Measurements from ENCODE around the gene GRK1.
"Not testable (repeated sequence)": the region's sequence is repeated elsewhere in the genome, so short reads cannot be mapped to it uniquely, and the experiment has no call there.

Gene GRK1

GRCh38 chr13:113740286-113740556 is 73.2 kb downstream of the GRK1 start:
- no peak for DNase-seq (ENCODE audit: extremely low read depth in 1 of 2, low read depth in 1 of 2)

GRCh38 chr13:113740661-113741060 is 73.6 kb downstream of the GRK1 start:
- no peak for DNase-seq (ENCODE audit: extremely low read depth in 1 of 2, low read depth in 1 of 2)

- no peak for DNase-seq (ENCODE audit: extremely low read depth in 1 of 2, low read depth in 1 of 2)
These were observed 74.2 kb downstream of the GRK1 start for GRCh38 chr13:113741191-113741668.

GRCh38 chr13:113742000-113742441 is 75.0 kb downstream of the GRK1 start:
- peak in 1 of 2 donors; percentile 7 for DNase-seq (ENCODE audit: extremely low read depth in 1 of 2, low read depth in 1 of 2)

GRCh38 chr13:113742445-113743120 is 75.6 kb downstream of the GRK1 start:
- no peak for DNase-seq (ENCODE audit: extremely low read depth in 1 of 2, low read depth in 1 of 2)

GRCh38 chr13:113743366-113744195 is 76.6 kb downstream of the GRK1 start:
- DNase-seq (ENCODE audit: extremely low read depth in 1 of 2, low read depth in 1 of 2), result no peak

- DNase-seq (ENCODE audit: extremely low read depth in 1 of 2, low read depth in 1 of 2), result no peak
These were observed 77.4 kb downstream of the GRK1 start for GRCh38 chr13:113744197-113745000.

GRCh38 chr13:113745059-113745458 is 78.0 kb downstream of the GRK1 start:
- no peak for DNase-seq (ENCODE audit: extremely low read depth in 1 of 2, low read depth in 1 of 2)

- DNase-seq (ENCODE audit: extremely low read depth in 1 of 2, low read depth in 1 of 2), result not testable (repeated sequence)
These were observed 78.6 kb downstream of the GRK1 start for GRCh38 chr13:113745500-113746142.

GRCh38 chr13:113746143-113746525 is 79.1 kb downstream of the GRK1 start:
- no peak for DNase-seq (ENCODE audit: extremely low read depth in 1 of 2, low read depth in 1 of 2)

- no peak for DNase-seq (ENCODE audit: extremely low read depth in 1 of 2, low read depth in 1 of 2)
These were observed 79.7 kb downstream of the GRK1 start for GRCh38 chr13:113746671-113747070.

- no peak for DNase-seq (ENCODE audit: extremely low read depth in 1 of 2, low read depth in 1 of 2)
These were observed 80.3 kb downstream of the GRK1 start for GRCh38 chr13:113747291-113747833.

- no peak for DNase-seq (ENCODE audit: extremely low read depth in 1 of 2, low read depth in 1 of 2)
These were observed 81.3 kb downstream of the GRK1 start for GRCh38 chr13:113748101-113748861.

GRCh38 chr13:113748862-113749451 is 81.9 kb downstream of the GRK1 start:
- DNase-seq (ENCODE audit: extremely low read depth in 1 of 2, low read depth in 1 of 2), result no peak

GRCh38 chr13:113749507-113749906 is 82.5 kb downstream of the GRK1 start:
- no peak for DNase-seq (ENCODE audit: extremely low read depth in 1 of 2, low read depth in 1 of 2)

- DNase-seq (ENCODE audit: extremely low read depth in 1 of 2, low read depth in 1 of 2), result no peak
These were observed 82.9 kb downstream of the GRK1 start for GRCh38 chr13:113749967-113750366.

GRCh38 chr13:113750554-113751399 is 83.8 kb downstream of the GRK1 start:
- DNase-seq (ENCODE audit: extremely low read depth in 1 of 2, low read depth in 1 of 2), result no peak

GRCh38 chr13:113751491-113751890 is 84.5 kb downstream of the GRK1 start:
- no peak for DNase-seq (ENCODE audit: extremely low read depth in 1 of 2, low read depth in 1 of 2)

Data from stimulated activated CD8-positive, alpha-beta memory T cell treated with anti-CD3 and anti-CD28 coated beads, Interleukin-7, amount 100 ng/mL, for 48 hours (primary cell).